BE2C (cell line): ENCODE results near the gene CRYGD.

Experiments
- DNase-seq: peaks from one replicate; pipeline ENCODE4 v3.0.0-alpha.2; 2020
- H3K27me3 ChIP-seq: fragments of 250-450 bp; sonication (Bioruptor Pico); 2 replicates; pipeline ENCODE4 v1.5.1; 2020; ENCODE audit warnings: mild to moderate bottlenecking
- H3K36me3 ChIP-seq: fragments of 250-450 bp; sonication (Bioruptor Pico); 2 replicates; pipeline ENCODE4 v1.5.1; 2020; ENCODE audit warnings: mild to moderate bottlenecking
- H3K4me1 ChIP-seq: fragments of 250-450 bp; sonication (Bioruptor Pico); 2 replicates; pipeline ENCODE4 v1.5.1; 2020
- H3K4me3 ChIP-seq: 2 replicates; pipeline ENCODE4 v1.5.1; 2011; ENCODE audit warnings: low read depth, low read length
- H3K9me3 ChIP-seq: fragments of 250-450 bp; sonication (Bioruptor Pico); 2 replicates; pipeline ENCODE4 v1.5.1; 2020
- TF ChIP-seq, protein P1 (sequence below): IDR thresholded peaks from 2 replicates; pipeline ENCODE4 v1.5.1; 2012; ENCODE audit warnings: mild to moderate bottlenecking, low read depth, low read length

Gene CRYGD

DNA sequence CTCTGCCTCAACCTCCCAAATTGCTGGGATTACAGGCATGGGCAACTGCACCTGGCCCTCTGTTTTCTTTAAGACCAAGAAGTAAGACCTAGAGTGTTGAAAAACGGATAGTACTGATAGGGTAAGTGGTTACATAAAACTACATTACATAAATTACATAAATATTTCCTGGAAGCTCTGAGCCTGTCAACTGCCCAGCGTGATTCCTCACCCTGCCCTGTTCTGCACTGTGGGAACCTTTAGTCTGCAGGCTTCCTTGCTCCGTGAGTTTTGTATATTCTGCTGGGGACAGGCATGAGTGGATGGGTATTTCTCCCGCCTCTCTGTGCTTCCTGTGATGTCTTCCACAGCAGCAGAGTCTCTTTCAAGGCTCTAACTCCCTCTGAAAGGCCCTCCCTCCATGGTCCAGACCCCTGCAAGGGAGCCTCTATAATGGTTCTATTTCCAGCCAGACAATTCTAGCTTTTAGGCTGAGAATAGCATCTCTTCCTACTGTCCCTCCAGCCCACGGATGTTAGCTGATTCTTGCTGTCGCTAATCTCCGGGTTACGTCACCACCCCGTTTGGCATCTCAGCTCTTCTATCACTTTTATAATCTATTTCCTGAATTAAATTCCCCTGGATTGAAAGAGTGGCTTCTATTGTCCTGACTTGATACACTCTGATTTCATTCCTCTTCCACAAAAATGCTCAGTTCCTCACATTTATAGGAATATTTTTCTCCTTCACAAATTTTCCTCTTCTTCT lies 49.5 kb downstream of the CRYGD start:
- peaks cover 9% of the 10 kb centered on the region for H3K4me1 ChIP-seq
- H3K27me3 ChIP-seq = no peaks in the 10 kb centered on the region
- H3K4me3 ChIP-seq = no peak overlapping the region
- H3K9me3 ChIP-seq = no peaks in the 10 kb centered on the region
- no peaks in the 10 kb centered on the region for H3K36me3 ChIP-seq
- TF ChIP-seq, protein P1, sequence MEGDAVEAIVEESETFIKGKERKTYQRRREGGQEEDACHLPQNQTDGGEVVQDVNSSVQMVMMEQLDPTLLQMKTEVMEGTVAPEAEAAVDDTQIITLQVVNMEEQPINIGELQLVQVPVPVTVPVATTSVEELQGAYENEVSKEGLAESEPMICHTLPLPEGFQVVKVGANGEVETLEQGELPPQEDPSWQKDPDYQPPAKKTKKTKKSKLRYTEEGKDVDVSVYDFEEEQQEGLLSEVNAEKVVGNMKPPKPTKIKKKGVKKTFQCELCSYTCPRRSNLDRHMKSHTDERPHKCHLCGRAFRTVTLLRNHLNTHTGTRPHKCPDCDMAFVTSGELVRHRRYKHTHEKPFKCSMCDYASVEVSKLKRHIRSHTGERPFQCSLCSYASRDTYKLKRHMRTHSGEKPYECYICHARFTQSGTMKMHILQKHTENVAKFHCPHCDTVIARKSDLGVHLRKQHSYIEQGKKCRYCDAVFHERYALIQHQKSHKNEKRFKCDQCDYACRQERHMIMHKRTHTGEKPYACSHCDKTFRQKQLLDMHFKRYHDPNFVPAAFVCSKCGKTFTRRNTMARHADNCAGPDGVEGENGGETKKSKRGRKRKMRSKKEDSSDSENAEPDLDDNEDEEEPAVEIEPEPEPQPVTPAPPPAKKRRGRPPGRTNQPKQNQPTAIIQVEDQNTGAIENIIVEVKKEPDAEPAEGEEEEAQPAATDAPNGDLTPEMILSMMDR = no peak
- DNase-seq = no peak

DNA sequence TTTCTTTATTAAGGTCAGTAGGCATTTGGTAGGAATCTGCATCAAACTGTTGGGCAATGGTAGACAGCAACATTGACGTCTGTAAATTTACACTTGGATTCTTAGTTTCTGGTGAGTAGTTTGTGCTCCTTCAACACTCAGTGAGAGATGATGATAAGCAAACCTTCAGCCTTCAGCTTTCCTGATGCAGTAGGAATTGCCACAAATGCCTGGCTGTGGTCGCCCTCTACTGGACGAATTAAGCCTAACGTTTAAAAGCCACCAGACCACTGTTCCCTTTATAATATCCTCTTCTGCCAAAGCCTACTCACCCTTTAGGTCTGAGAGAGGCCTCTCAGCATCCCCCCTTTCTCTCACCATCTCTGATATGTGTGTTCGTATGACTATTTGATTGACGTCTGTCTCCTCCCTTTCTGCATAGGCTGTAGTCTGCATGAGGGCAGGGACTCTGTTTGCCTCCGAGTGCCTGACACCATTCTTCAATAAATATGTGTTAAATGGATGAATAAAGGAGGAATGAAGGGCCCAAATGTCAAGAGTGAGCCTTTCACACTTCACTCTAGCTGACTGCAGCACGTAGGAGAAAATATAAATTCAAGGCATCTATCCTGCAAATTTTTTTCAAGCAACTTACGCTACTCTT lies 52.0 kb downstream of the CRYGD start:
- Histone ChIP-seq H3K4me3 (no peak overlapping the region), H3K27me3 (no peaks in the 10 kb centered on the region), H3K4me1 (peaks cover 6% of the 10 kb centered on the region), H3K36me3 (no peaks in the 10 kb centered on the region), H3K9me3 (no peaks in the 10 kb centered on the region)
- TF ChIP-seq, protein P1 = peak; percentile 51
- peak; percentile 73 for DNase-seq
